Left lung (tissue), 10 donors: ENCODE measurements around the gene MREG. TPM values are rescaled to one million over a fixed set of nuclear protein-coding genes. Genes with fewer than 3 reads are reported as not detected.

Experiments used
- ATAC-seq: fragments of 200-7000 bp; cut with Tn5 transposase; one replicate; pipeline ENCODE4 v1.9.1; 2020; ENCODE audit warnings: moderate library complexity
- DNase-seq, 4 donors: peaks; one replicate each; pipeline ENCODE4 v3.0.0-alpha.2; 2013 to 2020
- H3K27ac ChIP-seq, 2 donors: fragments of 200-600 bp; sonication (generic) in 1 of 2; one replicate each; pipeline versions ENCODE4 v1.5.0 to v1.8.0; 2020 to 2021
- H3K27me3 ChIP-seq, 2 donors: fragments of 200-600 bp; sonication (generic) in 1 of 2; one replicate each; pipeline versions ENCODE4 v1.5.0 to v1.8.0; 2020 to 2021
- H3K36me3 ChIP-seq, 2 donors: fragments of 200-600 bp; sonication (generic) in 1 of 2; one replicate each; pipeline versions ENCODE4 v1.5.0 to v1.8.0; 2020 to 2021
- H3K4me1 ChIP-seq, 2 donors: fragments of 200-600 bp; one replicate each; pipeline ENCODE4 v1.8.0; 2021
- H3K4me3 ChIP-seq, 2 donors: fragments of 200-600 bp; sonication (generic) in 1 of 2; one replicate each; pipeline versions ENCODE4 v1.5.0 to v1.8.0; 2020 to 2021; ENCODE audit warnings: mild to moderate bottlenecking in 1 of 2
- H3K9me3 ChIP-seq, 2 donors: fragments of 200-600 bp; sonication (generic) in 1 of 2; one replicate each; pipeline versions ENCODE4 v1.5.0 to v1.8.0; 2020 to 2021
- intact Hi-C, 2 donors: fragments of 100-400 bp; cut with DNase I; formaldehyde crosslinking; loops; one replicate each; pipeline versions ENCODE4 v1.11.2 to v1.14.2; 2022
- polyA plus RNA-seq, 6 donors: library from polyadenylated mRNA; unstranded; fragments of 120-200 nt; gene quantifications; one replicate each; pipeline ENCODE4 v1.2.1, GENCODE V29; 2013; ENCODE audit not compliant: insufficient read length in 6 of 6
- total RNA-seq, 2 donors: library from RNA; stranded (reverse); fragmentation: NEBNext Ultra II Directional; extraction: Animal tissue kit (Norgen Biotek cat#: 25700); gene quantifications; one replicate each; pipeline ENCODE4 v1.2.1, GENCODE V29; 2021
- TF ChIP-seq, protein P1 (sequence below), 2 donors: fragments of 200-600 bp; sonication (generic) in 1 of 2; IDR thresholded peaks; one replicate each; pipeline versions ENCODE4 v1.5.0 to v1.8.0; 2021; ENCODE audit warnings: antibody characterized with exemption in 2 of 2
- donor health status: DM: no; HTN: yes; CAD: no.
- donor health status: DM: no; HTN: no; CAD: no.

Gene MREG
- total and polyA plus RNA-seq, 8 donors = 12.0 to 17.1 (median 15.0) TPM

GRCh38 chr2:215921895-215922294 lies 91.5 kb downstream of the MREG start:
- Histone ChIP-seq H3K4me3 (no peak overlapping the region), H3K9me3 (no peaks in the 10 kb centered on the region), H3K4me1 (peaks cover 3 to 12% of the 10 kb centered on the region in 2 donors), H3K27me3 (no peaks in the 10 kb centered on the region), H3K36me3 (no peaks in the 10 kb centered on the region), H3K27ac (no peak overlapping the region)
- intact Hi-C loops = no loop called here
- no peak for ATAC-seq
- DNase-seq = no peak
- TF ChIP-seq, protein P1, sequence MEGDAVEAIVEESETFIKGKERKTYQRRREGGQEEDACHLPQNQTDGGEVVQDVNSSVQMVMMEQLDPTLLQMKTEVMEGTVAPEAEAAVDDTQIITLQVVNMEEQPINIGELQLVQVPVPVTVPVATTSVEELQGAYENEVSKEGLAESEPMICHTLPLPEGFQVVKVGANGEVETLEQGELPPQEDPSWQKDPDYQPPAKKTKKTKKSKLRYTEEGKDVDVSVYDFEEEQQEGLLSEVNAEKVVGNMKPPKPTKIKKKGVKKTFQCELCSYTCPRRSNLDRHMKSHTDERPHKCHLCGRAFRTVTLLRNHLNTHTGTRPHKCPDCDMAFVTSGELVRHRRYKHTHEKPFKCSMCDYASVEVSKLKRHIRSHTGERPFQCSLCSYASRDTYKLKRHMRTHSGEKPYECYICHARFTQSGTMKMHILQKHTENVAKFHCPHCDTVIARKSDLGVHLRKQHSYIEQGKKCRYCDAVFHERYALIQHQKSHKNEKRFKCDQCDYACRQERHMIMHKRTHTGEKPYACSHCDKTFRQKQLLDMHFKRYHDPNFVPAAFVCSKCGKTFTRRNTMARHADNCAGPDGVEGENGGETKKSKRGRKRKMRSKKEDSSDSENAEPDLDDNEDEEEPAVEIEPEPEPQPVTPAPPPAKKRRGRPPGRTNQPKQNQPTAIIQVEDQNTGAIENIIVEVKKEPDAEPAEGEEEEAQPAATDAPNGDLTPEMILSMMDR (IDR thresholded peaks at IDR 0.05) = no peak

GRCh38 chr2:215920244-215921100 lies 92.9 kb downstream of the MREG start:
- no peaks in the 10 kb centered on the region for H3K9me3 ChIP-seq
- no peak overlapping the region for H3K27ac ChIP-seq
- intact Hi-C loops = no loop called here
- TF ChIP-seq, protein P1 (IDR thresholded peaks at IDR 0.05) = peak; percentile 65 to 71
- no peak overlapping the region for H3K4me3 ChIP-seq
- H3K36me3 ChIP-seq = no peaks in the 10 kb centered on the region
- H3K4me1 ChIP-seq = peaks cover 3 to 16% of the 10 kb centered on the region in 2 donors
- DNase-seq (peak in 3 of 4 donors; percentile 58 to 85 (median 73)), ATAC-seq (peak; percentile 97)
- H3K27me3 ChIP-seq = no peaks in the 10 kb centered on the region

GRCh38 chr2:215919624-215920243 lies 93.6 kb downstream of the MREG start:
- DNase-seq (no peak), ATAC-seq (no peak)
- intact Hi-C loops = loop anchor here (10.0 kb wide), 2 partner anchors 455 to 465 kb away; no protein-coding TSS in a partner anchor
- peaks cover 3 to 20% of the 10 kb centered on the region in 2 donors for H3K4me1 ChIP-seq
- no peaks in the 10 kb centered on the region for H3K27me3 ChIP-seq
- no peak overlapping the region for H3K4me3 ChIP-seq
- TF ChIP-seq, protein P1 (IDR thresholded peaks at IDR 0.05) = no peak
- H3K36me3 ChIP-seq = no peaks in the 10 kb centered on the region
- no peak overlapping the region for H3K27ac ChIP-seq
- no peaks in the 10 kb centered on the region for H3K9me3 ChIP-seq

- TF ChIP-seq, protein P1 (IDR thresholded peaks at IDR 0.05) = no peak
- no peaks in the 10 kb centered on the region for H3K9me3 ChIP-seq
- no peak for ATAC-seq
- no peak overlapping the region for H3K4me3 ChIP-seq
- intact Hi-C loops = loop anchor here (10.0 kb wide), 2 partner anchors 454 to 464 kb away; no protein-coding TSS in a partner anchor
- no peaks in the 10 kb centered on the region for H3K36me3 ChIP-seq
- no peak overlapping the region for H3K27ac ChIP-seq
- H3K27me3 ChIP-seq = no peaks in the 10 kb centered on the region
- no peak for DNase-seq
- peaks cover 3 to 20% of the 10 kb centered on the region in 2 donors for H3K4me1 ChIP-seq
These were observed 94.3 kb downstream of the MREG start for GRCh38 chr2:215918901-215919599.
